Measurements from ENCODE around the gene KATNIP.

DNA sequence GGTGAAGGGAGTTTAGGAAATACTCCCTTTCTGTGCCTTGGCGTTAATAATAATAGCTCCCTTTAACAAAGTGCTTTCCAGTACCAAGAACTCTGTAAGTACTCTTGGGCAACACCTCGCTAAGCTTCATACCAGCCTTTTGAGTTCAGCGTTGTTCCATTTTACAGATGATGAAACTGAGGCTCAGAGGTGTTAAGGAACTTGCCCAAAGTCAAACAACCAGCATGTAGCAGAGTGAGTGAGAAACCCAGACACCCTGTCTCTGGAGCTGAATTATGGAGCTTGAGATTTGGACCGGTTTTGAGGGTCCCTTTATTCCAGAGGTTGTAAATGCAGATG lies 607 bp downstream of the KATNIP start:
- TF ChIP-seq, protein P1, sequence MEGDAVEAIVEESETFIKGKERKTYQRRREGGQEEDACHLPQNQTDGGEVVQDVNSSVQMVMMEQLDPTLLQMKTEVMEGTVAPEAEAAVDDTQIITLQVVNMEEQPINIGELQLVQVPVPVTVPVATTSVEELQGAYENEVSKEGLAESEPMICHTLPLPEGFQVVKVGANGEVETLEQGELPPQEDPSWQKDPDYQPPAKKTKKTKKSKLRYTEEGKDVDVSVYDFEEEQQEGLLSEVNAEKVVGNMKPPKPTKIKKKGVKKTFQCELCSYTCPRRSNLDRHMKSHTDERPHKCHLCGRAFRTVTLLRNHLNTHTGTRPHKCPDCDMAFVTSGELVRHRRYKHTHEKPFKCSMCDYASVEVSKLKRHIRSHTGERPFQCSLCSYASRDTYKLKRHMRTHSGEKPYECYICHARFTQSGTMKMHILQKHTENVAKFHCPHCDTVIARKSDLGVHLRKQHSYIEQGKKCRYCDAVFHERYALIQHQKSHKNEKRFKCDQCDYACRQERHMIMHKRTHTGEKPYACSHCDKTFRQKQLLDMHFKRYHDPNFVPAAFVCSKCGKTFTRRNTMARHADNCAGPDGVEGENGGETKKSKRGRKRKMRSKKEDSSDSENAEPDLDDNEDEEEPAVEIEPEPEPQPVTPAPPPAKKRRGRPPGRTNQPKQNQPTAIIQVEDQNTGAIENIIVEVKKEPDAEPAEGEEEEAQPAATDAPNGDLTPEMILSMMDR (IDR thresholded peaks at IDR 0.05; ENCODE audit: insufficient read depth, low read length), result no peak
- no peak for TF ChIP-seq POLR2AphosphoS5 (IDR thresholded peaks at IDR 0.05; ENCODE audit: low read depth)
- TF ChIP-seq, protein P2, sequence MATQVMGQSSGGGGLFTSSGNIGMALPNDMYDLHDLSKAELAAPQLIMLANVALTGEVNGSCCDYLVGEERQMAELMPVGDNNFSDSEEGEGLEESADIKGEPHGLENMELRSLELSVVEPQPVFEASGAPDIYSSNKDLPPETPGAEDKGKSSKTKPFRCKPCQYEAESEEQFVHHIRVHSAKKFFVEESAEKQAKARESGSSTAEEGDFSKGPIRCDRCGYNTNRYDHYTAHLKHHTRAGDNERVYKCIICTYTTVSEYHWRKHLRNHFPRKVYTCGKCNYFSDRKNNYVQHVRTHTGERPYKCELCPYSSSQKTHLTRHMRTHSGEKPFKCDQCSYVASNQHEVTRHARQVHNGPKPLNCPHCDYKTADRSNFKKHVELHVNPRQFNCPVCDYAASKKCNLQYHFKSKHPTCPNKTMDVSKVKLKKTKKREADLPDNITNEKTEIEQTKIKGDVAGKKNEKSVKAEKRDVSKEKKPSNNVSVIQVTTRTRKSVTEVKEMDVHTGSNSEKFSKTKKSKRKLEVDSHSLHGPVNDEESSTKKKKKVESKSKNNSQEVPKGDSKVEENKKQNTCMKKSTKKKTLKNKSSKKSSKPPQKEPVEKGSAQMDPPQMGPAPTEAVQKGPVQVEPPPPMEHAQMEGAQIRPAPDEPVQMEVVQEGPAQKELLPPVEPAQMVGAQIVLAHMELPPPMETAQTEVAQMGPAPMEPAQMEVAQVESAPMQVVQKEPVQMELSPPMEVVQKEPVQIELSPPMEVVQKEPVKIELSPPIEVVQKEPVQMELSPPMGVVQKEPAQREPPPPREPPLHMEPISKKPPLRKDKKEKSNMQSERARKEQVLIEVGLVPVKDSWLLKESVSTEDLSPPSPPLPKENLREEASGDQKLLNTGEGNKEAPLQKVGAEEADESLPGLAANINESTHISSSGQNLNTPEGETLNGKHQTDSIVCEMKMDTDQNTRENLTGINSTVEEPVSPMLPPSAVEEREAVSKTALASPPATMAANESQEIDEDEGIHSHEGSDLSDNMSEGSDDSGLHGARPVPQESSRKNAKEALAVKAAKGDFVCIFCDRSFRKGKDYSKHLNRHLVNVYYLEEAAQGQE (IDR thresholded peaks at IDR 0.05; ENCODE audit: insufficient replicate concordance, low read depth), result no peak

Data from HL-60 (cell line).